ENCODE results near the gene TMEM82.
A peak's percentile ranks its signal among the peaks of the same experiment; 100 is the strongest.

Gene TMEM82

GRCh38 chr1:15786581-15786980 lies 44.3 kb downstream of the TMEM82 start:
- no peak for TF ChIP-seq PBX3 (CRISPR knock-in tag; IDR thresholded peaks at IDR 0.05)
- TF ChIP-seq ZNF394 (tag by site-specific recombination; IDR thresholded peaks at IDR 0.05; ENCODE audit: borderline replicate concordance), result no peak
- TF ChIP-seq KLF1 (tag by site-specific recombination; IDR thresholded peaks at IDR 0.05), result peak; percentile 27; the same call in 1 of the 2 replicates
- Histone ChIP-seq H3K4me3 (ENCODE audit: low read depth, low read length) (no peak overlapping the region), H3K9me3 (ENCODE audit: control insufficient read depth, insufficient read depth, low read depth, low read length) (no peaks in the 10 kb centered on the region), H3K36me3 (ENCODE audit: control insufficient read depth in 2 of 2, insufficient read depth in 1 of 2, low read length in 2 of 2) (peaks cover 0 to 52% of the 10 kb centered on the region in 2 experiments; a peak in 2 of 3 replicates), H3K27ac (ENCODE audit: extremely low read depth, low read depth, low read length) (no peak overlapping the region), H3K4me1 (ENCODE audit: control insufficient read depth, insufficient read depth, low read length) (no peaks in the 10 kb centered on the region)
- ChIA-PET POLR2A (interaction anchor here (0.6 kb wide), 1 partner anchor 202 kb away, joined by 5 read pairs; no protein-coding TSS in a partner anchor), CTCF (no interaction called here)

DNA sequence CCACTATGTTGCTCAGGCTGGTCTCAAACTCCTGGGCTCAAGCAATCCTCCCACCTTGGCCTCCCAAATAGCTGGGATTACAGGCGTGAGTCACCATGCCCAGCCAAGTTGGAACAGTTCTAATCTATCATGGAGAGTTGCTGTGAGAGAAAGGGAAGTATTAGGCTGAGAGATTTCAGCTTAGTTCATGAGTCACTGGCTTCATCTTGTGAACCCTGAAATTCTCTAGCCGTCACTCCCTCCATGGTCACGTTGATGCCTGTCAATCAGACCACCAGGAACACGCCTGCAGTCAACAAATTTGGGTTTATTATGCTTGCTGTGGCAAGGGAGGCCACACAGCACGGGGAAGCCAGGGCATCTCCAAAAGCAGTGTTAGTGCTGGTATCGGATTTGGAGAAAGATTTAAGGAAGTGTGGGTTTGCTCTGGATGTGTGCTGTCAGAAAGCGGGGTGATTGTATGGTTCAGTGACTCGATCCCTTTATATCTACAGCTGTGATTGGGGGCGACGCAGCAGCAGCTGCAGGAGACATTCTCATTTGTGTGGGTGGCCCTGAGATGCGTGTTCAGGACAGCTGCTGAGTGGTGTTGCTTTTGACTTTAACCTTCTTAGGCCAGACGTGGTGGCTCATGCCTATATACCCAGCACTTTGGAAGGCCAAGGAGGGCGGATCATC lies 46.5 kb downstream of the TMEM82 start:
- H3K27ac ChIP-seq (ENCODE audit: extremely low read depth, low read depth, low read length), result no peak overlapping the region
- H3K4me1 ChIP-seq (ENCODE audit: control insufficient read depth, insufficient read depth, low read length), result no peaks in the 10 kb centered on the region
- CTCF ChIA-PET, result interaction anchor here (0.5 to 1.7 kb wide), 6 partner anchors 9 to 206 kb away, joined by 3 to 5 read pairs (median 3); no protein-coding TSS in a partner anchor
- H3K4me3 ChIP-seq (ENCODE audit: low read depth, low read length), result no peak overlapping the region
- no peaks in the 10 kb centered on the region for H3K9me3 ChIP-seq (ENCODE audit: control insufficient read depth, insufficient read depth, low read depth, low read length)
- TF ChIP-seq PRDM1 (tag by site-specific recombination; IDR thresholded peaks at IDR 0.05) (peak; percentile 57; the same call in 1 of the 2 replicates), SP7 (tag by site-specific recombination; IDR thresholded peaks at IDR 0.05) (no peak)
- H3K36me3 ChIP-seq (ENCODE audit: control insufficient read depth in 2 of 2, insufficient read depth in 1 of 2, low read length in 2 of 2), result peaks cover 0 to 37% of the 10 kb centered on the region in 2 experiments; a peak in 1 of 3 replicates
- POLR2A ChIA-PET, result interaction anchor here (0.9 to 1.7 kb wide), 3 partner anchors 10 to 60 kb away, joined by 3 to 5 read pairs (median 3); partner anchors contain the start of gene SPEN

DNA sequence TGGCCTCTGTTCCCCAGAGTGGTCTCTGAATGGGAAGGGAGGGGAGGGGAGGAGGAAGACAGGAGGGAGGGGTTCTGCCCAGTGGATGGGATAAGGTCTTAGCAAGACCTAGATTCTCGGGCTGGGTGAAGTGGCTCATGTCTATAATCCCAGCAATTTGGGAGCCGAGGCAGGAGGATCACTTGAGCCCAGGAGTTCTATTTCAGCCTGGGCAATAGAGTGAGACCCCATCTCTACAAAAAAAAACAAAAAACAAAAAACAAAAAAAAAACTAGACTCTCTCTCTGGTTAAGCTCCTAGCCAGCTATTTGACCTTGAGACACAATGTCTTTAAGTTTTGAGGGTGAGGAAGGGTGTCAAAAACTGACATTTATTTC lies 53.8 kb downstream of the TMEM82 start:
- ChIA-PET CTCF (interaction anchor here (0.5 to 1.1 kb wide), 2 partner anchors 18 to 105 kb away, joined by 3 read pairs; no protein-coding TSS in a partner anchor), POLR2A (interaction anchor here (0.6 to 4.0 kb wide), 7 partner anchors 36 to 180 kb away, joined by 3 to 38 read pairs (median 5); partner anchors contain the start of genes SPEN and ZBTB17)

More for the DNA sequence above, 53.8 kb downstream of the TMEM82 start:
- Histone ChIP-seq H3K4me3 (ENCODE audit: low read depth, low read length) (no peak overlapping the region), H3K27ac (ENCODE audit: extremely low read depth, low read depth, low read length) (peak overlapping the region; percentile 5; the same call in 1 of the 2 replicates), H3K36me3 (ENCODE audit: control insufficient read depth in 2 of 2, insufficient read depth in 1 of 2, low read length in 2 of 2) (no peaks in the 10 kb centered on the region), H3K9me3 (ENCODE audit: control insufficient read depth, insufficient read depth, low read depth, low read length) (no peaks in the 10 kb centered on the region), H3K4me1 (ENCODE audit: control insufficient read depth, insufficient read depth, low read length) (peaks cover 12% of the 10 kb centered on the region)
- TF ChIP-seq ZNF223 (tag by site-specific recombination; IDR thresholded peaks at IDR 0.05) (no peak), ZNF121 (tag by site-specific recombination; IDR thresholded peaks at IDR 0.05) (peak; percentile 93)
